NCI-H187 treated with DMSO at 0.1 percent for 48 hours (cell line): Measurements from ENCODE around the gene ZNF580.

ENCODE experiments used
- DNase-seq: peaks from one replicate; lab custom pipeline; 2025; lab: John Stamatoyannopoulos, UW

ZNF580 gene

GRCh38 chr19:55606471-55606787 is 34.4 kb upstream of the ZNF580 start:
- no peak for DNase-seq

- DNase-seq: no peak
Observed at GRCh38 chr19:55606817-55607216, 34.0 kb upstream of the ZNF580 start.

- no peak for DNase-seq
Observed at GRCh38 chr19:55609326-55609725, 31.5 kb upstream of the ZNF580 start.

- no peak for DNase-seq
Observed at GRCh38 chr19:55611300-55611982, 29.4 kb upstream of the ZNF580 start.

GRCh38 chr19:55611983-55612645 is 28.7 kb upstream of the ZNF580 start:
- no peak for DNase-seq

- DNase-seq: no peak
Observed at GRCh38 chr19:55613396-55613795, 27.4 kb upstream of the ZNF580 start.

GRCh38 chr19:55613930-55614710 is 26.7 kb upstream of the ZNF580 start:
- no peak for DNase-seq

GRCh38 chr19:55614711-55615542 is 25.9 kb upstream of the ZNF580 start:
- DNase-seq: no peak

GRCh38 chr19:55615543-55616394 is 25.0 kb upstream of the ZNF580 start:
- DNase-seq: no peak

- DNase-seq: no peak
Observed at GRCh38 chr19:55616395-55616875, 24.4 kb upstream of the ZNF580 start.

GRCh38 chr19:55617426-55617825 is 23.4 kb upstream of the ZNF580 start:
- no peak for DNase-seq

- no peak for DNase-seq
Observed at GRCh38 chr19:55618426-55618825, 22.4 kb upstream of the ZNF580 start.

GRCh38 chr19:55619286-55619685 is 21.5 kb upstream of the ZNF580 start:
- no peak for DNase-seq

- no peak for DNase-seq
Observed at GRCh38 chr19:55620410-55621204, 20.2 kb upstream of the ZNF580 start.

GRCh38 chr19:55621205-55621672 is 19.6 kb upstream of the ZNF580 start:
- DNase-seq: no peak

GRCh38 chr19:55621673-55622231 is 19.1 kb upstream of the ZNF580 start:
- no peak for DNase-seq

- DNase-seq: no peak
Observed at GRCh38 chr19:55622242-55622969, 18.4 kb upstream of the ZNF580 start.

- no peak for DNase-seq
Observed at GRCh38 chr19:55623130-55623529, 17.7 kb upstream of the ZNF580 start.

- no peak for DNase-seq
Observed at GRCh38 chr19:55623561-55623960, 17.2 kb upstream of the ZNF580 start.
